Umbilical cord (tissue), 1 donor: ENCODE measurements around the gene MMP21. TPM values are rescaled to one million over a fixed set of nuclear protein-coding genes. Genes with fewer than 3 reads are reported as not detected.

Source experiments
- total RNA-seq: library from RNA; depleted of rRNA; stranded (reverse); fragments of >200 nt; gene quantifications from one replicate; pipeline ENCODE4 v1.2.3, GENCODE V29; 2014; ENCODE audit warnings: low replicate concordance; ENCODE audit not compliant: insufficient read depth

Gene MMP21
- total RNA-seq, 1 donor from 2014 or later, result not detected

Other genes starting within 250 kb of the MMP21 start
- not detected for gene TEX36, start 92.7 kb downstream of the MMP21 start, total RNA-seq
- 34.7 TPM for gene EDRF1, start 56.1 kb downstream of the MMP21 start, total RNA-seq
- 72.7 TPM for gene UROS, start 47.4 kb upstream of the MMP21 start, total RNA-seq
- gene BCCIP, start 47.7 kb upstream of the MMP21 start, total RNA-seq, result 52.5 TPM
- gene DHX32, start 105.5 kb upstream of the MMP21 start, total RNA-seq, result 40.4 TPM
- gene FANK1, start 120.7 kb upstream of the MMP21 start, total RNA-seq, result 4.3 TPM